ENCODE measurements around the gene WDFY2.

- no peak for TF ChIP-seq CTCF (conservative IDR thresholded peaks at IDR 0.05; ENCODE audit: low read depth, low read length)
- no peak for TF ChIP-seq EZH2 (IDR thresholded peaks at IDR 0.05; ENCODE audit: borderline replicate concordance, low read depth, low read length, poor library complexity, severe bottlenecking)
These were observed 39.2 kb downstream of the WDFY2 start for GRCh38 chr13:51623473-51623872.
